Astrocyte (in vitro differentiated cells and primary cell): ENCODE data around the gene UNC80. TPM values are rescaled to one million over a fixed set of nuclear protein-coding genes. Genes with fewer than 3 reads are reported as not detected.

Source experiments
- DNase-seq: peaks from one replicate; pipeline ENCODE4 v3.0.0-alpha.2; 2010; ENCODE audit warnings: low read depth
- FAIRE-seq: peaks from 2 replicates; lab custom pipeline; 2011; peaks lifted over from hg19 to GRCh38; lab: Jason Lieb, UNC
- H2AFZ ChIP-seq: 2 replicates; pipeline ENCODE4 v1.6.0; 2012; ENCODE audit warnings: low read depth, low read length, inconsistent platforms
- H3K27ac ChIP-seq: 2 replicates; pipeline ENCODE4 v1.5.1; 2011; ENCODE audit warnings: low read depth, low read length, inconsistent platforms
- H3K27me3 ChIP-seq: 2 replicates; pipeline ENCODE4 v1.6.0; 2011; ENCODE audit warnings: low read length, inconsistent platforms; ENCODE audit not compliant: insufficient read depth
- H3K36me3 ChIP-seq: 2 replicates; pipeline ENCODE4 v1.5.1; 2011; ENCODE audit warnings: low read length, inconsistent platforms; ENCODE audit not compliant: insufficient read depth
- H3K4me1 ChIP-seq: 2 replicates; pipeline ENCODE4 v1.5.1; 2011; ENCODE audit warnings: low read length, inconsistent platforms; ENCODE audit not compliant: insufficient read depth
- H3K4me2 ChIP-seq: 2 replicates; pipeline ENCODE4 v1.6.0; 2012; ENCODE audit warnings: low read length, inconsistent platforms
- H3K4me3 ChIP-seq: 2 replicates; pipeline ENCODE4 v1.5.1; 2011; ENCODE audit warnings: low read depth, mild to moderate bottlenecking, low read length, inconsistent platforms; ENCODE audit not compliant: insufficient read depth
- H3K79me2 ChIP-seq: 2 replicates; pipeline ENCODE4 v1.6.0; 2012; ENCODE audit warnings: mild to moderate bottlenecking, low read length, inconsistent platforms; ENCODE audit not compliant: insufficient read depth
- H3K9ac ChIP-seq: 2 replicates; pipeline ENCODE4 v1.6.0; 2012; ENCODE audit warnings: mild to moderate bottlenecking, low read length, inconsistent platforms
- H3K9me3 ChIP-seq: 2 replicates; pipeline ENCODE4 v1.5.1; 2012; ENCODE audit warnings: low read depth, mild to moderate bottlenecking, low read length, inconsistent platforms; ENCODE audit not compliant: insufficient read depth
- H4K20me1 ChIP-seq: 2 replicates; pipeline ENCODE4 v1.6.0; 2012; ENCODE audit warnings: low read length, inconsistent platforms; ENCODE audit not compliant: insufficient read depth
- H3K27ac Mint-ChIP-seq: one replicate; pipeline ENCODE4 v1.8.0; 2021; ENCODE audit warnings: mild to moderate bottlenecking, mixed read lengths; ENCODE audit not compliant: unreplicated experiment
- H3K27me3 Mint-ChIP-seq: one replicate; pipeline ENCODE4 v1.8.0; 2021; ENCODE audit warnings: low read depth, mixed read lengths; ENCODE audit not compliant: unreplicated experiment
- H3K36me3 Mint-ChIP-seq: one replicate; pipeline ENCODE4 v1.8.0; 2021; ENCODE audit warnings: low read depth, mixed read lengths; ENCODE audit not compliant: unreplicated experiment
- H3K4me1 Mint-ChIP-seq: one replicate; pipeline ENCODE4 v1.8.0; 2021; ENCODE audit warnings: low read depth, mixed read lengths; ENCODE audit not compliant: unreplicated experiment
- H3K4me3 Mint-ChIP-seq: one replicate; pipeline ENCODE4 v1.8.0; 2021; ENCODE audit warnings: mild to moderate bottlenecking, moderate library complexity, mixed read lengths; ENCODE audit not compliant: unreplicated experiment
- H3K9me3 Mint-ChIP-seq: one replicate; pipeline ENCODE4 v1.8.0; 2021; ENCODE audit warnings: mild to moderate bottlenecking, mixed read lengths; ENCODE audit not compliant: unreplicated experiment
- CTCF ChIP-seq: IDR thresholded peaks from 2 replicates; pipeline ENCODE4 v1.5.1; 2011; ENCODE audit warnings: low read depth, mild to moderate bottlenecking, inconsistent platforms, low read length, moderate library complexity; ENCODE audit not compliant: insufficient read depth
- EZH2 ChIP-seq: IDR thresholded peaks from 2 replicates; pipeline ENCODE4 v1.6.1; 2012; ENCODE audit warnings: mild to moderate bottlenecking, low read length, inconsistent platforms; ENCODE audit not compliant: insufficient read depth
- total RNA-seq: library from RNA; stranded (reverse); gene quantifications from 2 replicates; pipeline ENCODE4 v1.2.1, GENCODE V29; 2021

UNC80 gene
- total RNA-seq, 1 donor from 2014 or later, result 0.27 TPM

- Histone ChIP-seq H3K9me3 (no peaks in the 10 kb centered on the region), H3K4me2 (no peak overlapping the region), H3K27me3 (no peaks in the 10 kb centered on the region), H3K4me3 (no peak overlapping the region), H3K36me3 (no peaks in the 10 kb centered on the region), H3K27ac (no peak overlapping the region), H4K20me1 (no peaks in the 10 kb centered on the region), H3K9ac (no peak overlapping the region), H2AFZ (no peak overlapping the region), H3K4me1 (no peaks in the 10 kb centered on the region), H3K79me2 (no peaks in the 10 kb centered on the region)
- Mint-ChIP-seq H3K4me3 (no peak overlapping the region), H3K36me3 (no peaks in the 10 kb centered on the region), H3K4me1 (no peaks in the 10 kb centered on the region), H3K27me3 (no peaks in the 10 kb centered on the region), H3K9me3 (peaks cover 3% of the 10 kb centered on the region), H3K27ac (no peak overlapping the region)
- TF ChIP-seq CTCF, result no peak
- no peak for TF ChIP-seq EZH2
- DNase-seq (no peak), FAIRE-seq (no peak)
These were observed 33.7 kb downstream of the UNC80 start for GRCh38 chr2:209805351-209805750.

- no peak overlapping the region for H3K27ac ChIP-seq
- no peaks in the 10 kb centered on the region for H3K27me3 Mint-ChIP-seq
- H3K36me3 ChIP-seq, result no peaks in the 10 kb centered on the region
- H3K4me3 Mint-ChIP-seq, result no peak overlapping the region
- no peaks in the 10 kb centered on the region for H3K4me1 ChIP-seq
- no peaks in the 10 kb centered on the region for H3K9me3 ChIP-seq
- no peak overlapping the region for H2AFZ ChIP-seq
- no peak overlapping the region for H3K4me3 ChIP-seq
- H4K20me1 ChIP-seq, result no peaks in the 10 kb centered on the region
- TF ChIP-seq EZH2, result no peak
- TF ChIP-seq CTCF, result no peak
- no peak for DNase-seq
- H3K9ac ChIP-seq, result no peak overlapping the region
- no peaks in the 10 kb centered on the region for H3K36me3 Mint-ChIP-seq
- no peaks in the 10 kb centered on the region for H3K27me3 ChIP-seq
- H3K4me2 ChIP-seq, result no peak overlapping the region
- no peaks in the 10 kb centered on the region for H3K4me1 Mint-ChIP-seq
- no peaks in the 10 kb centered on the region for H3K79me2 ChIP-seq
- no peaks in the 10 kb centered on the region for H3K9me3 Mint-ChIP-seq
- H3K27ac Mint-ChIP-seq, result no peak overlapping the region
- FAIRE-seq, result no peak
These were observed 34.7 kb downstream of the UNC80 start for GRCh38 chr2:209806318-209806717.

- DNase-seq, result no peak
- no peak overlapping the region for H3K4me3 ChIP-seq
- H3K9ac ChIP-seq, result no peak overlapping the region
- FAIRE-seq, result no peak
- no peaks in the 10 kb centered on the region for H3K27me3 ChIP-seq
- Mint-ChIP-seq H3K27me3 (no peaks in the 10 kb centered on the region), H3K27ac (no peak overlapping the region), H3K4me1 (no peaks in the 10 kb centered on the region), H3K36me3 (no peaks in the 10 kb centered on the region), H3K4me3 (no peak overlapping the region), H3K9me3 (no peaks in the 10 kb centered on the region)
- TF ChIP-seq EZH2 (no peak), CTCF (no peak)
- no peaks in the 10 kb centered on the region for H3K9me3 ChIP-seq
- H4K20me1 ChIP-seq, result no peaks in the 10 kb centered on the region
- no peak overlapping the region for H2AFZ ChIP-seq
- H3K36me3 ChIP-seq, result no peaks in the 10 kb centered on the region
- H3K79me2 ChIP-seq, result no peaks in the 10 kb centered on the region
- H3K4me2 ChIP-seq, result no peak overlapping the region
- H3K27ac ChIP-seq, result no peak overlapping the region
- H3K4me1 ChIP-seq, result no peaks in the 10 kb centered on the region
These were observed 36.9 kb downstream of the UNC80 start for GRCh38 chr2:209808521-209808920.
